ENCODE measurements around the gene SREBF2.
"Not testable (repeated sequence)": the region's sequence is repeated elsewhere in the genome, so short reads cannot be mapped to it uniquely, and the experiment has no call there.

The SREBF2 gene

GRCh38 chr22:41948928-41949296 lies 116.0 kb downstream of the SREBF2 start:
- not testable (repeated sequence) for DNase-seq

- DNase-seq, result no peak
These were observed 116.5 kb downstream of the SREBF2 start for GRCh38 chr22:41949297-41949965.

GRCh38 chr22:41951898-41952474 lies 119.1 kb downstream of the SREBF2 start, which contains the start of gene SMIM45:
TSS of gene SMIM45 (plus strand) at chr22:41952150.
- no peak for DNase-seq

GRCh38 chr22:41952713-41953112 lies 119.8 kb downstream of the SREBF2 start:
- DNase-seq, result no peak

Data from NCI-H1105 (cell line).